ENCODE results near the gene SNUPN. TPM values are rescaled to one million over a fixed set of nuclear protein-coding genes. Genes with fewer than 3 reads are reported as not detected.

SNUPN gene
- total RNA-seq, 2 experiments from 2014 or later: 34.1 to 34.8 TPM

GRCh38 chr15:75659928-75660645, 34.6 kb upstream of the SNUPN start:
- DNase-seq: no peak
- no peak overlapping the region for H3K27ac Mint-ChIP-seq
- H3K27me3 Mint-ChIP-seq: no peaks in the 10 kb centered on the region
- H3K4me3 Mint-ChIP-seq: no peak overlapping the region
- H3K4me1 Mint-ChIP-seq: no peaks in the 10 kb centered on the region
- no peaks in the 10 kb centered on the region for H3K36me3 Mint-ChIP-seq
- H3K9me3 Mint-ChIP-seq: no peaks in the 10 kb centered on the region

GRCh38 chr15:75659141-75659771, 33.7 kb upstream of the SNUPN start:
- H3K27ac Mint-ChIP-seq: no peak overlapping the region
- DNase-seq: no peak
- H3K4me3 Mint-ChIP-seq: no peak overlapping the region
- H3K36me3 Mint-ChIP-seq: no peaks in the 10 kb centered on the region
- no peaks in the 10 kb centered on the region for H3K9me3 Mint-ChIP-seq
- H3K27me3 Mint-ChIP-seq: no peaks in the 10 kb centered on the region
- no peaks in the 10 kb centered on the region for H3K4me1 Mint-ChIP-seq

- Mint-ChIP-seq H3K36me3 (no peaks in the 10 kb centered on the region), H3K9me3 (no peaks in the 10 kb centered on the region), H3K27me3 (no peaks in the 10 kb centered on the region), H3K4me1 (peaks cover 4% of the 10 kb centered on the region), H3K4me3 (no peak overlapping the region), H3K27ac (no peak overlapping the region)
- DNase-seq: no peak
These were observed 31.3 kb upstream of the SNUPN start for GRCh38 chr15:75656813-75657212.

GRCh38 chr15:75656331-75656730, 30.8 kb upstream of the SNUPN start:
- Mint-ChIP-seq H3K4me3 (no peak overlapping the region), H3K27me3 (no peaks in the 10 kb centered on the region), H3K36me3 (no peaks in the 10 kb centered on the region), H3K9me3 (no peaks in the 10 kb centered on the region), H3K27ac (no peak overlapping the region), H3K4me1 (peaks cover 7% of the 10 kb centered on the region)
- DNase-seq: no peak

- Mint-ChIP-seq H3K27me3 (no peaks in the 10 kb centered on the region), H3K36me3 (no peaks in the 10 kb centered on the region), H3K4me1 (peaks cover 11% of the 10 kb centered on the region), H3K9me3 (no peaks in the 10 kb centered on the region), H3K27ac (no peak overlapping the region), H3K4me3 (no peak overlapping the region)
- DNase-seq: no peak
These were observed 30.4 kb upstream of the SNUPN start for GRCh38 chr15:75655931-75656330.

- peaks cover 17% of the 10 kb centered on the region for H3K4me1 Mint-ChIP-seq
- no peak overlapping the region for H3K27ac Mint-ChIP-seq
These were observed 28.8 kb upstream of the SNUPN start for GRCh38 chr15:75654201-75654907.

GRCh38 chr15:75653347-75653913, 27.9 kb upstream of the SNUPN start:
- peaks cover 18% of the 10 kb centered on the region for H3K4me1 Mint-ChIP-seq
- no peaks in the 10 kb centered on the region for H3K9me3 Mint-ChIP-seq
- no peaks in the 10 kb centered on the region for H3K27me3 Mint-ChIP-seq
- no peak overlapping the region for H3K4me3 Mint-ChIP-seq
- no peak overlapping the region for H3K27ac Mint-ChIP-seq
- H3K36me3 Mint-ChIP-seq: no peaks in the 10 kb centered on the region
- DNase-seq: no peak

More at GRCh38 chr15:75654201-75654907, 28.8 kb upstream of the SNUPN start:
- Mint-ChIP-seq H3K9me3 (no peaks in the 10 kb centered on the region), H3K27me3 (no peaks in the 10 kb centered on the region), H3K36me3 (no peaks in the 10 kb centered on the region), H3K4me3 (no peak overlapping the region)
- DNase-seq: no peak

- H3K36me3 Mint-ChIP-seq: no peaks in the 10 kb centered on the region
- H3K27me3 Mint-ChIP-seq: no peaks in the 10 kb centered on the region
- no peak overlapping the region for H3K4me3 Mint-ChIP-seq
- H3K27ac Mint-ChIP-seq: no peak overlapping the region
- no peak for DNase-seq
- peaks cover 20% of the 10 kb centered on the region for H3K4me1 Mint-ChIP-seq
- no peaks in the 10 kb centered on the region for H3K9me3 Mint-ChIP-seq
These were observed 26.5 kb upstream of the SNUPN start for GRCh38 chr15:75651810-75652543.

- Mint-ChIP-seq H3K4me3 (no peak overlapping the region), H3K27ac (no peak overlapping the region), H3K4me1 (peaks cover 28% of the 10 kb centered on the region), H3K36me3 (no peaks in the 10 kb centered on the region), H3K9me3 (no peaks in the 10 kb centered on the region), H3K27me3 (no peaks in the 10 kb centered on the region)
- no peak for DNase-seq
These were observed 25.6 kb upstream of the SNUPN start for GRCh38 chr15:75650908-75651809.

- no peak overlapping the region for H3K27ac Mint-ChIP-seq
These were observed 24.3 kb upstream of the SNUPN start for GRCh38 chr15:75649848-75650247.

GRCh38 chr15:75649045-75649761, 23.7 kb upstream of the SNUPN start:
- no peak overlapping the region for H3K27ac Mint-ChIP-seq
- H3K27me3 Mint-ChIP-seq: no peaks in the 10 kb centered on the region
- H3K9me3 Mint-ChIP-seq: no peaks in the 10 kb centered on the region
- peaks cover 30% of the 10 kb centered on the region for H3K4me1 Mint-ChIP-seq
- DNase-seq: no peak
- peak overlapping the region; percentile 50 for H3K4me3 Mint-ChIP-seq
- H3K36me3 Mint-ChIP-seq: no peaks in the 10 kb centered on the region

More at GRCh38 chr15:75649848-75650247, 24.3 kb upstream of the SNUPN start:
- H3K27me3 Mint-ChIP-seq: no peaks in the 10 kb centered on the region
- no peaks in the 10 kb centered on the region for H3K36me3 Mint-ChIP-seq
- peaks cover 30% of the 10 kb centered on the region for H3K4me1 Mint-ChIP-seq
- H3K9me3 Mint-ChIP-seq: no peaks in the 10 kb centered on the region
- H3K4me3 Mint-ChIP-seq: no peak overlapping the region
- no peak for DNase-seq

- Mint-ChIP-seq H3K36me3 (no peaks in the 10 kb centered on the region), H3K27ac (no peak overlapping the region), H3K27me3 (no peaks in the 10 kb centered on the region), H3K4me3 (peak overlapping the region; percentile 80), H3K4me1 (peaks cover 30% of the 10 kb centered on the region), H3K9me3 (no peaks in the 10 kb centered on the region)
- no peak for DNase-seq
These were observed 22.9 kb upstream of the SNUPN start for GRCh38 chr15:75648156-75649000.

Data from activated naive CD8-positive, alpha-beta T cell treated with anti-CD3 and anti-CD28 coated beads for 36 hours (primary cell).